Measurements from ENCODE around the gene PPFIBP1.

The PPFIBP1 gene

DNA sequence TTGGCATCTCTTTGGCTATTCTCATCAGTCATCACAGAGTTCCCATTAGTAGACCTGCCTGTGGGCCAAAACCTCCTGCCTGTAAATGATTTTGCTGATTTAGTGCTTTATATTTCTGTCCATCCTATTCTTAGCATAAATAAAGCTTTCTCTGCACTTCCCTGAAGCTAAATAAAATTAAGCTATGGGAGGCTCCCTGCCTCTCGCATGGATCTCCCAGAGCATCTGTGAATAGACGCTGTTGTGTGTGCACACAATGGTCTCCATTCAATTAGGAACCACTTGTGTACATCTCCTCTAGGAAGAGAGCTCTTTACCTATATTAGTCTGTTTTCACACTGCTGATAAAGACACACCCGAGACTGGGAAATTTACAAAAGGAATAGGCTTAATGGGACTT lies 80.4 kb downstream of the PPFIBP1 start:
- H3K14ac ChIP-seq (ENCODE audit: low read length in 2 of 2): no peak overlapping the region
- no peak overlapping the region for H2BK15ac ChIP-seq (ENCODE audit: low read depth, poor library complexity, severe bottlenecking)
- H4K91ac ChIP-seq (ENCODE audit: low read length): no peak overlapping the region
- no peak overlapping the region for H3K4me3 ChIP-seq (ENCODE audit: insufficient read depth in 1 of 2, low read depth in 1 of 2, low read length in 2 of 2)
- no peak overlapping the region for H2BK12ac ChIP-seq (ENCODE audit: low read length in 2 of 2)
- H3K18ac ChIP-seq (ENCODE audit: low read depth in 1 of 2, low read length in 2 of 2): no peak overlapping the region
- H3K79me1 ChIP-seq (replicated peaks; ENCODE audit: low read length, poor library complexity, severe bottlenecking): peaks cover 23% of the 10 kb centered on the region
- no peak overlapping the region for H2BK120ac ChIP-seq (ENCODE audit: low read depth, low read length)
- H2AFZ ChIP-seq (ENCODE audit: low read depth, low read length): no peak overlapping the region
- H3K9ac ChIP-seq (ENCODE audit: low read length): no peak overlapping the region
- H3K36me3 ChIP-seq (ENCODE audit: control insufficient read depth in 1 of 2, insufficient read depth in 2 of 2, low read depth in 1 of 2, low read length in 2 of 2): peaks cover 0 to 9% of the 10 kb centered on the region in 2 experiments
- no peak overlapping the region for H4K8ac ChIP-seq (ENCODE audit: low read length)
- over 99% methylated on average over 3 of the region's 3 CpGs for WGBS
- H3K27me3 ChIP-seq (ENCODE audit: control insufficient read depth in 1 of 2, insufficient read depth in 1 of 2, low read length in 2 of 2): no peaks in the 10 kb centered on the region
- no peaks in the 10 kb centered on the region for H3K9me3 ChIP-seq (ENCODE audit: control insufficient read depth, low read length)
- H2BK5ac ChIP-seq (ENCODE audit: low read depth, low read length, poor library complexity, severe bottlenecking): no peak overlapping the region
- H3K4me2 ChIP-seq (ENCODE audit: low read length, poor library complexity, severe bottlenecking): no peak overlapping the region
- H3K27ac ChIP-seq (ENCODE audit: low read length, poor library complexity, severe bottlenecking): no peak overlapping the region
- H3K4me1 ChIP-seq (ENCODE audit: control insufficient read depth, insufficient read depth, low read depth, low read length): peaks cover 7% of the 10 kb centered on the region
- no peak overlapping the region for H3K23ac ChIP-seq (ENCODE audit: low read length in 2 of 2)
- no peak overlapping the region for H2AK5ac ChIP-seq (ENCODE audit: low read length, severe bottlenecking)
- H3K4ac ChIP-seq (ENCODE audit: low read depth in 1 of 2, low read length in 2 of 2): no peak overlapping the region
- DNase-seq: no peak

DNA sequence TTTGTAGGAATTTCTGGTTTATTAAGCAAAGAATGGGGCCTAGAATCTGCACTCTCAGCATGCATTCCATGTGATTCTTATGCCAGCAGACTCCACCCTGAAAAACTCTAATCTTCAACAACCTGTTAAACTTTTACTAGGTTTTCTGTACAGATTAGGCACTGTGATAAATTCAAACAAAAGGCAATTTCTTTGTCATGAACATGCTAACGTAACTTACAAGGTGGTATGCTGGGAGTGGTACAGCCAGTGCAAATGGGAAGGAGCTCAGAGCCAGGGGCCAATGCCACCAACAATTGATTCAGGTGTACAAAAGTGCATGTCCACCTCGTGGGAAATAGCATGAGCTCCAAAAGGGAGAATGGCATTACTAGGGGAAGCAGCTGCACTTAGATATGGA lies 83.0 kb downstream of the PPFIBP1 start:
- no peak for DNase-seq
- no peak overlapping the region for H3K4ac ChIP-seq (ENCODE audit: low read depth in 1 of 2, low read length in 2 of 2)

DNA sequence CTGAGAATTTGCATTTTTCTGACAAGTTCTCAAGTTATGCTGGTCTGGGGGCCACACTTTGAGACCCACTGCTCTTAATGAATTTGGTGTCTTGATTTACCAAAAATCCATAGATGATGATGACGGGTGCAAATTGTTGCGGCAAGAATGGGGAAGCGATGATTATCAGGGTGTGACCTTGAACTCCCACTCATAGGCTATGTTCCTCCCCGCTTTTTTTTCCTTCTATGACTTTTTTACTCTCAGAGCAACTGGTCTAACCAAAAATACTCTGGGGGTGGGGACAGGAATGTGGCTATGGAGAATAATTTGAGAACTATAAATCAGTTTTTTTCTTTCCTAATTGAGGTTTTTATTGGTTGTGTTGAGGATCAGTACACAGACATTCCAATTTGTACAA lies 83.6 kb downstream of the PPFIBP1 start:
- no peak overlapping the region for H3K27ac ChIP-seq (ENCODE audit: low read length, poor library complexity, severe bottlenecking)
- 100% methylated on average over 1 of the region's 4 CpGs for WGBS
- H4K8ac ChIP-seq (ENCODE audit: low read length): no peak overlapping the region
- H3K36me3 ChIP-seq (ENCODE audit: control insufficient read depth in 1 of 2, insufficient read depth in 2 of 2, low read depth in 1 of 2, low read length in 2 of 2): peaks cover 0 to 5% of the 10 kb centered on the region in 2 experiments
- no peak overlapping the region for H4K91ac ChIP-seq (ENCODE audit: low read length)
- H3K79me1 ChIP-seq (replicated peaks; ENCODE audit: low read length, poor library complexity, severe bottlenecking): peaks cover 32% of the 10 kb centered on the region
- no peak overlapping the region for H2BK15ac ChIP-seq (ENCODE audit: low read depth, poor library complexity, severe bottlenecking)
- no peak overlapping the region for H3K4me3 ChIP-seq (ENCODE audit: insufficient read depth in 1 of 2, low read depth in 1 of 2, low read length in 2 of 2)
- peak overlapping the region; percentile 82 for H3K9ac ChIP-seq (ENCODE audit: low read length)
- H3K18ac ChIP-seq (ENCODE audit: low read depth in 1 of 2, low read length in 2 of 2): no peak overlapping the region
- H2BK5ac ChIP-seq (ENCODE audit: low read depth, low read length, poor library complexity, severe bottlenecking): no peak overlapping the region
- H3K4me2 ChIP-seq (ENCODE audit: low read length, poor library complexity, severe bottlenecking): no peak overlapping the region
- no peak overlapping the region for H3K23ac ChIP-seq (ENCODE audit: low read length in 2 of 2)
- no peak for DNase-seq
- H2AK5ac ChIP-seq (ENCODE audit: low read length, severe bottlenecking): no peak overlapping the region
- no peaks in the 10 kb centered on the region for H3K9me3 ChIP-seq (ENCODE audit: control insufficient read depth, low read length)
- no peaks in the 10 kb centered on the region for H3K27me3 ChIP-seq (ENCODE audit: control insufficient read depth in 1 of 2, insufficient read depth in 1 of 2, low read length in 2 of 2)
- no peak overlapping the region for H2BK120ac ChIP-seq (ENCODE audit: low read depth, low read length)
- peaks cover 8% of the 10 kb centered on the region for H3K4me1 ChIP-seq (ENCODE audit: control insufficient read depth, insufficient read depth, low read depth, low read length)
- no peak overlapping the region for H2BK12ac ChIP-seq (ENCODE audit: low read length in 2 of 2)
- no peak overlapping the region for H2AFZ ChIP-seq (ENCODE audit: low read depth, low read length)
- no peak overlapping the region for H3K14ac ChIP-seq (ENCODE audit: low read length in 2 of 2)
- H3K4ac ChIP-seq (ENCODE audit: low read depth in 1 of 2, low read length in 2 of 2): no peak overlapping the region

More for the DNA sequence above, 83.0 kb downstream of the PPFIBP1 start:
- H3K79me1 ChIP-seq (replicated peaks; ENCODE audit: low read length, poor library complexity, severe bottlenecking): peaks cover 29% of the 10 kb centered on the region
- H3K4me2 ChIP-seq (ENCODE audit: low read length, poor library complexity, severe bottlenecking): peak overlapping the region; percentile 64
- no peak overlapping the region for H2AK5ac ChIP-seq (ENCODE audit: low read length, severe bottlenecking)
- no peak overlapping the region for H2BK5ac ChIP-seq (ENCODE audit: low read depth, low read length, poor library complexity, severe bottlenecking)
- H3K14ac ChIP-seq (ENCODE audit: low read length in 2 of 2): no peak overlapping the region
- peak overlapping the region in 1 of 2 experiments; percentile 47 for H2BK12ac ChIP-seq (ENCODE audit: low read length in 2 of 2)
- H3K36me3 ChIP-seq (ENCODE audit: control insufficient read depth in 1 of 2, insufficient read depth in 2 of 2, low read depth in 1 of 2, low read length in 2 of 2): peaks cover 0 to 5% of the 10 kb centered on the region in 2 experiments
- no peak overlapping the region for H3K23ac ChIP-seq (ENCODE audit: low read length in 2 of 2)
- H3K18ac ChIP-seq (ENCODE audit: low read depth in 1 of 2, low read length in 2 of 2): no peak overlapping the region
- H3K27me3 ChIP-seq (ENCODE audit: control insufficient read depth in 1 of 2, insufficient read depth in 1 of 2, low read length in 2 of 2): no peaks in the 10 kb centered on the region
- no peak overlapping the region for H3K4me3 ChIP-seq (ENCODE audit: insufficient read depth in 1 of 2, low read depth in 1 of 2, low read length in 2 of 2)
- H3K4me1 ChIP-seq (ENCODE audit: control insufficient read depth, insufficient read depth, low read depth, low read length): peaks cover 8% of the 10 kb centered on the region
- H2BK120ac ChIP-seq (ENCODE audit: low read depth, low read length): no peak overlapping the region
- no peak overlapping the region for H3K9ac ChIP-seq (ENCODE audit: low read length)
- peak overlapping the region; percentile 39 for H3K27ac ChIP-seq (ENCODE audit: low read length, poor library complexity, severe bottlenecking)
- no peaks in the 10 kb centered on the region for H3K9me3 ChIP-seq (ENCODE audit: control insufficient read depth, low read length)
- WGBS: 81% methylated on average over 2 of the region's 2 CpGs
- no peak overlapping the region for H2AFZ ChIP-seq (ENCODE audit: low read depth, low read length)
- peak overlapping the region; percentile 55 for H4K8ac ChIP-seq (ENCODE audit: low read length)
- peak overlapping the region; percentile 19 for H2BK15ac ChIP-seq (ENCODE audit: low read depth, poor library complexity, severe bottlenecking)
- H4K91ac ChIP-seq (ENCODE audit: low read length): no peak overlapping the region

DNA sequence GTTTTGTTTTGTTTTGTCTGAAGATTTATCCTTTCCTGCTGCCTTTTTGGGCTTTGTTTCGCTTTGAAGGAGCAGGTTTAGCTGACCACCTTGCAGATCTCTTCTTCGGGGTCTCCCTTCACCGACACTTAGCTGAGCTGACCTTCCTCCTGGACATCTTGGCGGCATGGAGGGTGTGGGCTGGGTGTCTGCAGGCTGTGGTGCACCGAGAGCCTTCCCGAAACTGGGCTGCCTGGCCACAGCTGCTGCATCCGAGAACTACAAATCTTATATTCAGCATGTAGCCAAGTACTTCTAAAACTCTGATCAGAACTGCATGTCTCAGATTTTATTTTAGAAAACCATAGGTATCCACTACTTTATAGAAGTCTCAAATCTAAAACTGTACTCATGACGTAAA lies 84.9 kb downstream of the PPFIBP1 start:
- peak overlapping the region; percentile 62 for H4K91ac ChIP-seq (ENCODE audit: low read length)
- no peak overlapping the region for H2BK15ac ChIP-seq (ENCODE audit: low read depth, poor library complexity, severe bottlenecking)
- no peaks in the 10 kb centered on the region for H3K27me3 ChIP-seq (ENCODE audit: control insufficient read depth in 1 of 2, insufficient read depth in 1 of 2, low read length in 2 of 2)

More for the DNA sequence above, 84.9 kb downstream of the PPFIBP1 start:
- H3K9ac ChIP-seq (ENCODE audit: low read length): peak overlapping the region; percentile 82
- peak overlapping the region in 1 of 2 experiments; percentile 71 for H3K4me3 ChIP-seq (ENCODE audit: insufficient read depth in 1 of 2, low read depth in 1 of 2, low read length in 2 of 2)
- peaks cover 8% of the 10 kb centered on the region for H3K4me1 ChIP-seq (ENCODE audit: control insufficient read depth, insufficient read depth, low read depth, low read length)
- H2AK5ac ChIP-seq (ENCODE audit: low read length, severe bottlenecking): no peak overlapping the region
- H2AFZ ChIP-seq (ENCODE audit: low read depth, low read length): no peak overlapping the region
- H3K27ac ChIP-seq (ENCODE audit: low read length, poor library complexity, severe bottlenecking): no peak overlapping the region
- no peaks in the 10 kb centered on the region for H3K36me3 ChIP-seq (ENCODE audit: control insufficient read depth in 1 of 2, insufficient read depth in 2 of 2, low read depth in 1 of 2, low read length in 2 of 2)
- H3K18ac ChIP-seq (ENCODE audit: low read depth in 1 of 2, low read length in 2 of 2): peak overlapping the region; percentile 37 to 55
- no peak for DNase-seq
- whole genome bisulfite sequencing: over 99% methylated on average over 8 of the region's 8 CpGs
- H3K79me1 ChIP-seq (replicated peaks; ENCODE audit: low read length, poor library complexity, severe bottlenecking): peaks cover 29% of the 10 kb centered on the region
- H2BK120ac ChIP-seq (ENCODE audit: low read depth, low read length): peak overlapping the region; percentile 11
- H3K4ac ChIP-seq (ENCODE audit: low read depth in 1 of 2, low read length in 2 of 2): peak overlapping the region; percentile 53 to 74
- peak overlapping the region; percentile 27 for H4K8ac ChIP-seq (ENCODE audit: low read length)
- no peak overlapping the region for H3K4me2 ChIP-seq (ENCODE audit: low read length, poor library complexity, severe bottlenecking)
- peak overlapping the region in 1 of 2 experiments; percentile 41 for H3K23ac ChIP-seq (ENCODE audit: low read length in 2 of 2)
- H3K14ac ChIP-seq (ENCODE audit: low read length in 2 of 2): no peak overlapping the region
- H3K9me3 ChIP-seq (ENCODE audit: control insufficient read depth, low read length): no peaks in the 10 kb centered on the region
- no peak overlapping the region for H2BK5ac ChIP-seq (ENCODE audit: low read depth, low read length, poor library complexity, severe bottlenecking)
- H2BK12ac ChIP-seq (ENCODE audit: low read length in 2 of 2): peak overlapping the region in 1 of 2 experiments; percentile 76
